HepG2 (cell line): ENCODE data around the gene LAMTOR1. TPM values are rescaled to one million over a fixed set of nuclear protein-coding genes. Genes with fewer than 3 reads are reported as not detected.

Experiments used
- ATAC-seq: fragments of 200-7000 bp; cut with Tn5 transposase; 3 replicates; pipeline ENCODE4 v1.9.1; 2020; ENCODE audit warnings: mild to moderate bottlenecking, moderate library complexity
- BruUV-seq: library from RNA; stranded (reverse); fragments of 400-500 nt; replicated peaks from 2 replicates; lab custom pipeline; 2021; lab: Mats Ljungman, UMichigan
- CTCF ChIA-PET: fragments of 300-600 bp; formaldehyde crosslinking; extraction: SDS; loops from one replicate; lab custom pipeline; 2021; ENCODE audit warnings: low total read pairs, inconsistent platforms, low intra/inter-chr PET ratio; lab: Yijun Ruan, JAX
- POLR2A ChIA-PET: fragments of 350-600 bp; sonication (Branson Sonifier 250); formaldehyde crosslinking; loops from one replicate; lab custom pipeline; 2020; ENCODE audit warnings: antibody characterized with exemption, inconsistent platforms; lab: Yijun Ruan, JAX
- DNase-seq: peaks from one replicate; pipeline ENCODE4 v3.0.0-alpha.2; 2015; ENCODE audit warnings: low spot score
- FAIRE-seq: peaks from 3 replicates; lab custom pipeline; 2011; peaks lifted over from hg19 to GRCh38; lab: Jason Lieb, UNC
- H2AFZ ChIP-seq: one replicate; pipeline ENCODE4 v1.6.1; 2011; ENCODE audit warnings: low read length, inconsistent platforms
- H3K27ac ChIP-seq: fragments of 300-600 bp; 3 replicates; pipeline ENCODE4 v1.8.0; 2011; ENCODE audit warnings: mixed run types, mild to moderate bottlenecking, mixed read lengths, low read length, inconsistent platforms; ENCODE audit not compliant: insufficient read depth; ENCODE audit errors: extremely low read length
- H3K27me3 ChIP-seq, 2 experiments: fragments of 200-600 bp in 1 of 2; 2 replicates in 1 of 2; 3 replicates in 1 of 2; pipeline versions ENCODE4 v1.6.0 to v1.8.0; 2011; ENCODE audit warnings: low read length in 2 of 2, mild to moderate bottlenecking in 2 of 2, moderate library complexity in 2 of 2, inconsistent platforms in 1 of 2; ENCODE audit not compliant: insufficient read depth in 2 of 2, control insufficient read depth in 1 of 2
- H3K36me3 ChIP-seq, 2 experiments: fragments of 200-600 bp in 1 of 2; replicated peaks in 1 of 2; 2 replicates in 1 of 2; 3 replicates in 1 of 2; pipeline versions ENCODE4 v1.5.1 to v1.8.0; 2011; ENCODE audit warnings: low read length in 2 of 2, inconsistent platforms in 1 of 2; ENCODE audit not compliant: insufficient read depth in 2 of 2, control insufficient read depth in 1 of 2
- H3K4me1 ChIP-seq: 2 replicates; pipeline ENCODE4 v1.5.1; 2012; ENCODE audit warnings: low read length, inconsistent platforms; ENCODE audit not compliant: insufficient read depth
- H3K4me2 ChIP-seq: 2 replicates; pipeline ENCODE4 v1.6.0; 2011; ENCODE audit warnings: low read depth, low read length, inconsistent platforms
- H3K4me3 ChIP-seq, 3 experiments: fragments of 200-600 bp in 1 of 3; sonication (generic), shearing (Covaris generic) in 1 of 3; replicated peaks in 1 of 3; 2 replicates each; pipeline ENCODE4 v1.5.1; 2011 to 2016; ENCODE audit warnings: low read length in 3 of 3, inconsistent platforms in 2 of 3, low read depth in 2 of 3, mild to moderate bottlenecking in 2 of 3, control low read depth in 1 of 3, mixed read lengths in 1 of 3; ENCODE audit not compliant: insufficient read depth in 1 of 3
- H3K79me2 ChIP-seq: one replicate; pipeline ENCODE4 v1.6.1; 2011; ENCODE audit warnings: low read length, inconsistent platforms; ENCODE audit not compliant: insufficient read depth
- H3K9ac ChIP-seq: 2 replicates; pipeline ENCODE4 v1.6.0; 2011; ENCODE audit warnings: mild to moderate bottlenecking, low read depth, low read length, inconsistent platforms; ENCODE audit not compliant: insufficient read depth
- H3K9me3 ChIP-seq: 2 replicates; pipeline ENCODE4 v1.5.1; 2012; ENCODE audit warnings: mild to moderate bottlenecking, low read length
- H4K20me1 ChIP-seq: 2 replicates; pipeline ENCODE4 v1.6.0; 2011; ENCODE audit warnings: inconsistent platforms, mild to moderate bottlenecking, low read length, moderate library complexity; ENCODE audit not compliant: insufficient read depth
- IKZF4 ChIP-seq: sonication (generic); formaldehyde crosslinking; IDR thresholded peaks from 2 replicates; pipeline ENCODE4 v1.5.1; 2020; ENCODE audit warnings: borderline replicate concordance, mild to moderate bottlenecking, low read depth, missing genetic modification reagents; ENCODE audit errors: not compliant biosample characterization
- NR2F6 ChIP-seq, 2 experiments: IDR thresholded peaks; 2 replicates each; pipeline ENCODE4 v1.6.1; 2016; ENCODE audit warnings: antibody characterized with exemption in 1 of 2, mild to moderate bottlenecking in 1 of 2
- PAWR ChIP-seq: sonication (generic); formaldehyde crosslinking; IDR thresholded peaks from 2 replicates; pipeline ENCODE4 v1.4.0; 2020; ENCODE audit warnings: missing genetic modification reagents, mild to moderate bottlenecking, borderline replicate concordance
- PHF5A ChIP-seq: IDR thresholded peaks from one replicate; pipeline ENCODE4 v1.6.1; 2018; ENCODE audit warnings: low read depth, missing genetic modification reagents; ENCODE audit not compliant: unreplicated experiment
- POLR2AphosphoS5 ChIP-seq: IDR thresholded peaks from 2 replicates; pipeline ENCODE4 v1.6.1; 2012; ENCODE audit warnings: low read depth, low read length
- PPARG ChIP-seq: conservative IDR thresholded peaks from 2 replicates; pipeline ENCODE4 v1.6.1; 2016; ENCODE audit warnings: missing biosample characterization, missing genetic modification reagents
- PTBP1 ChIP-seq: fragments of 200-400 bp; formaldehyde crosslinking; IDR thresholded peaks from 2 replicates; pipeline ENCODE4 v1.6.1; 2018; ENCODE audit warnings: low read length, low read depth; ENCODE audit not compliant: poor library complexity, severe bottlenecking
- STAT6 ChIP-seq: sonication (generic); formaldehyde crosslinking; IDR thresholded peaks from 2 replicates; pipeline ENCODE4 v1.4.0; 2020; ENCODE audit warnings: missing genetic modification reagents, mild to moderate bottlenecking, borderline replicate concordance
- ZFX ChIP-seq: sonication (generic); formaldehyde crosslinking; IDR thresholded peaks from 2 replicates; pipeline ENCODE4 v1.4.0; 2020; ENCODE audit warnings: mild to moderate bottlenecking, low read depth, missing genetic modification reagents, moderate library complexity
- ZNF224 ChIP-seq: sonication (generic); formaldehyde crosslinking; IDR thresholded peaks from 2 replicates; pipeline ENCODE4 v1.5.0; 2020; ENCODE audit warnings: mild to moderate bottlenecking, missing genetic modification reagents
- ZNF619 ChIP-seq: sonication (generic); formaldehyde crosslinking; IDR thresholded peaks from 2 replicates; pipeline ENCODE4 v1.4.0; 2020; ENCODE audit warnings: mild to moderate bottlenecking, missing genetic modification reagents
- ZNF674 ChIP-seq: sonication (generic); formaldehyde crosslinking; IDR thresholded peaks from 2 replicates; pipeline ENCODE4 v1.5.0; 2020; ENCODE audit warnings: low read depth, mild to moderate bottlenecking, missing genetic modification reagents
- ZNF775 ChIP-seq: sonication (generic); formaldehyde crosslinking; IDR thresholded peaks from 2 replicates; pipeline ENCODE4 v1.4.0; 2020; ENCODE audit warnings: missing genetic modification reagents, mild to moderate bottlenecking, moderate library complexity, borderline replicate concordance
- ZNF878 ChIP-seq: sonication (generic); formaldehyde crosslinking; IDR thresholded peaks from 2 replicates; pipeline ENCODE4 v1.8.1; 2023; ENCODE audit warnings: mild to moderate bottlenecking, missing genetic modification reagents, moderate library complexity
- WGBS: methylation state at CpG from one replicate; pipeline ENCODE4 v1.1.6; 2017; ENCODE audit warnings: low lambda C conversion rate; 5-methylcytosine and 5-hydroxymethylcytosine counted together
- in situ Hi-C: cut with HindIII; loops from 2 replicates; pipeline ENCODE4 v1.10.0; 2017; ENCODE audit warnings: low pct_unique_long_range_greater_than_20kb; ENCODE audit not compliant: extremely low pct_ligation_motif_present
- intact Hi-C: fragments of 100-400 bp; cut with micrococcal nuclease; formaldehyde crosslinking; loops from one replicate; pipeline ENCODE4 v1.10.0; 2022; ENCODE audit not compliant: unreplicated experiment
- polyA plus RNA-seq, 8 experiments: library from polyadenylated mRNA; depleted of rRNA in 3 of 8; stranded (reverse) in 7 of 8; unstranded in 1 of 8; fragments of >200 nt; fragmentation: Illumina TruSeq in 4 of 8; extraction: Trizol in 4 of 8; gene quantifications; 2 replicates each; pipeline versions ENCODE4 v1.2.1 to v1.2.3, GENCODE V29; 2011 to 2016; ENCODE audit warnings: low read depth in 4 of 8, missing spikeins in 1 of 8, mixed read lengths in 1 of 8; ENCODE audit not compliant: insufficient read depth in 1 of 8
- total RNA-seq, 5 experiments: library from RNA; depleted of rRNA; stranded (reverse); fragments of >200 nt; fragmentation: Illumina TruSeq; extraction: Trizol; gene quantifications; 2 replicates each; pipeline ENCODE4 v1.2.3, GENCODE V29; 2016; ENCODE audit warnings: low read depth in 1 of 5

LAMTOR1 gene
- total and polyA plus RNA-seq, 2 of the 13 experiments (the other 11 are each of a cell fraction or from before 2014, with no cell fraction given) = 60.4 to 66.0 TPM

DNA sequence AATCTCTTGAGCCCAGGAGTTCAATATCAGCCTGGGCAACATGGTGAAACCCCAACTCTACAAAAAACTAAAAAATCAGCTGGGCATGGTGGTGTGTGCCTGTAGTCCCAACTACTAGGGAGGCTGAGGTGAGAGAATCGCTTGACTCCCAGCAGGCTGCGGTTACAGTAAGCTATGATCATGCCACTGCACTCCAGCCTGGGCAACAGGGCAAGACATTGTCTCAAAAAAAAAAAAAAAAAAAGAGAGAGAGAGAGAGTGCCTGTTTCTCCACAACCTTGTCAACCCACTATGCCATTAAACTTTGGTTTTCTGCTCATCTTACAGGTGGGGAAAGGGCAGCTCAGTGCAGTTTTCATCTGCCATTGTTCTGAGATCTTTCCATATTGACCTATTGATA lies 37.6 kb upstream of the LAMTOR1 start:
- Histone ChIP-seq H3K9ac (no peak overlapping the region), H3K36me3 (no peaks in the 10 kb centered on the region), H4K20me1 (no peaks in the 10 kb centered on the region), H3K27ac (no peak overlapping the region), H3K79me2 (no peaks in the 10 kb centered on the region), H3K27me3 (peaks cover 0 to 1% of the 10 kb centered on the region in 2 experiments; a peak in 2 of 5 replicates), H3K4me1 (no peaks in the 10 kb centered on the region)
- no peak for ATAC-seq
- intact Hi-C loops = no loop called here
- CTCF ChIA-PET = no interaction called here
- 75% methylated on average over 2 of the region's 2 CpGs for WGBS
- in situ Hi-C loops = no loop called here
- no peak for DNase-seq
- TF ChIP-seq NR2F6 (IDR thresholded peaks at IDR 0.05) (no peak), NR2F6 (CRISPR knock-in tag; IDR thresholded peaks at IDR 0.05) (no peak), PHF5A (CRISPR knock-in tag) (no peak), ZNF775 (CRISPR knock-in tag) (no peak), ZNF674 (CRISPR knock-in tag) (no peak), ZNF878 (CRISPR knock-in tag) (no peak), POLR2AphosphoS5 (no peak), ZNF619 (CRISPR knock-in tag) (no peak), ZFX (CRISPR knock-in tag) (no peak), PPARG (no peak), ZNF224 (no peak), STAT6 (CRISPR knock-in tag) (no peak), IKZF4 (CRISPR knock-in tag) (no peak), PAWR (no peak), PTBP1 (no peak)
- TF ChIP-seq, all 625 proteins: peak for 0
- no TSS peak for BruUV-seq
- H3K4me3 ChIP-seq = no peak overlapping the region
- no peak overlapping the region for H3K4me2 ChIP-seq
- FAIRE-seq = no peak
- H2AFZ ChIP-seq = no peak overlapping the region
- no peaks in the 10 kb centered on the region for H3K9me3 ChIP-seq
- POLR2A ChIA-PET = no interaction called here
